PC-3 (cell line): ENCODE measurements around the gene WAS. TPM values are rescaled to one million over a fixed set of nuclear protein-coding genes. Genes with fewer than 3 reads are reported as not detected.
"Not testable (repeated sequence)": the region's sequence is repeated elsewhere in the genome, so short reads cannot be mapped to it uniquely, and the experiment has no call there.

Experiments used
- ATAC-seq: fragments of 200-7000 bp; cut with Tn5 transposase; 2 replicates; pipeline ENCODE4 v1.9.1; 2020; ENCODE audit warnings: mild to moderate bottlenecking, moderate library complexity
- BruUV-seq: library from RNA; stranded (reverse); fragments of 400-500 nt; replicated peaks from 2 replicates; lab custom pipeline; 2021; lab: Mats Ljungman, UMichigan
- CTCF ChIA-PET: fragments of 300-600 bp; sonication (Branson Sonifier 250); formaldehyde crosslinking; loops from one replicate; lab custom pipeline; 2022; ENCODE audit warnings: antibody characterized with exemption; lab: Charles Lee
- POLR2A ChIA-PET: fragments of 300-600 bp; sonication (Branson Sonifier 250); formaldehyde crosslinking; loops from one replicate; lab custom pipeline; 2022; ENCODE audit warnings: antibody characterized with exemption; ENCODE audit not compliant: unreplicated experiment; lab: Charles Lee
- DNase-seq: peaks from one replicate; pipeline ENCODE4 v3.0.0-alpha.2; 2015
- H2AFZ ChIP-seq: fragments of 300-600 bp; sonication (generic); 2 replicates; pipeline ENCODE4 v1.6.0; 2016; ENCODE audit warnings: antibody characterized with exemption, low read length
- H3F3A ChIP-seq: fragments of 300-600 bp; sonication (generic); one replicate; pipeline ENCODE4 v1.6.0; 2017; ENCODE audit warnings: antibody characterized with exemption, low read length, control low read depth, mild to moderate bottlenecking; ENCODE audit not compliant: unreplicated experiment
- H3K27ac ChIP-seq: fragments of 300-600 bp; sonication (generic); 2 replicates; pipeline ENCODE4 v1.5.1; 2016; ENCODE audit warnings: mild to moderate bottlenecking, low read length
- H3K27me3 ChIP-seq: fragments of 300-600 bp; sonication (generic); 2 replicates; pipeline ENCODE4 v1.6.1; 2016; ENCODE audit warnings: low read length, mixed read lengths
- H3K36me3 ChIP-seq: fragments of 300-600 bp; sonication (generic); 2 replicates; pipeline ENCODE4 v1.6.1; 2016; ENCODE audit warnings: low read depth, mixed run types, low read length, mixed read lengths
- H3K4me1 ChIP-seq: fragments of 300-600 bp; sonication (generic); 2 replicates; pipeline ENCODE4 v1.5.1; 2016; ENCODE audit warnings: low read length; ENCODE audit not compliant: insufficient read depth
- H3K4me2 ChIP-seq: fragments of 300-600 bp; sonication (generic); 2 replicates; pipeline ENCODE4 v1.6.0; 2016; ENCODE audit warnings: low read length
- H3K4me3 ChIP-seq: fragments of 300-600 bp; sonication (generic); 2 replicates; pipeline ENCODE4 v1.5.1; 2016; ENCODE audit warnings: mild to moderate bottlenecking, low read length, mixed read lengths
- H3K79me2 ChIP-seq: fragments of 300-600 bp; sonication (generic); 2 replicates; pipeline ENCODE4 v1.6.1; 2017; ENCODE audit warnings: low read length, mixed read lengths
- H3K9ac ChIP-seq: fragments of 300-600 bp; sonication (generic); 2 replicates; pipeline ENCODE4 v1.6.0; 2016; ENCODE audit warnings: mild to moderate bottlenecking, low read length
- H3K9me2 ChIP-seq: fragments of 300-600 bp; sonication (generic); replicated peaks from 2 replicates; pipeline ENCODE4 v1.6.1; 2016; ENCODE audit warnings: mixed run types, low read length, mixed read lengths
- H3K9me3 ChIP-seq: fragments of 300-600 bp; sonication (generic); 2 replicates; pipeline ENCODE4 v1.6.1; 2016; ENCODE audit warnings: low read length, mixed read lengths
- H4K20me1 ChIP-seq: fragments of 300-600 bp; sonication (generic); 2 replicates; pipeline ENCODE4 v1.6.1; 2016; ENCODE audit warnings: low read length, mixed read lengths
- EZH2 ChIP-seq: fragments of 300-600 bp; sonication (generic); IDR thresholded peaks from one replicate; pipeline ENCODE4 v1.6.1; 2017; ENCODE audit warnings: antibody characterized with exemption, mild to moderate bottlenecking, low read length; ENCODE audit not compliant: unreplicated experiment
- EZH2phosphoT487 ChIP-seq: fragments of 300-600 bp; sonication (generic); IDR thresholded peaks from 2 replicates; pipeline ENCODE4 v1.6.1; 2018; ENCODE audit warnings: mild to moderate bottlenecking, antibody characterized with exemption, low read length, borderline replicate concordance
- intact Hi-C: fragments of 100-400 bp; cut with micrococcal nuclease; formaldehyde crosslinking; loops from 2 replicates; pipeline ENCODE4 v1.9.0; 2023
- total RNA-seq: library from RNA; depleted of rRNA; stranded (reverse); fragments of >200 nt; gene quantifications from 2 replicates; pipeline ENCODE4 v1.2.3, GENCODE V29; 2014
- TF ChIP-seq, protein P1 (sequence below): fragments of 300-600 bp; sonication (generic); conservative IDR thresholded peaks from 2 replicates; pipeline ENCODE4 v1.5.1; 2017; ENCODE audit warnings: antibody characterized with exemption, low read depth, mild to moderate bottlenecking, low read length

Gene WAS
- total RNA-seq, 1 experiment from 2014 or later = 0.66 TPM

DNA sequence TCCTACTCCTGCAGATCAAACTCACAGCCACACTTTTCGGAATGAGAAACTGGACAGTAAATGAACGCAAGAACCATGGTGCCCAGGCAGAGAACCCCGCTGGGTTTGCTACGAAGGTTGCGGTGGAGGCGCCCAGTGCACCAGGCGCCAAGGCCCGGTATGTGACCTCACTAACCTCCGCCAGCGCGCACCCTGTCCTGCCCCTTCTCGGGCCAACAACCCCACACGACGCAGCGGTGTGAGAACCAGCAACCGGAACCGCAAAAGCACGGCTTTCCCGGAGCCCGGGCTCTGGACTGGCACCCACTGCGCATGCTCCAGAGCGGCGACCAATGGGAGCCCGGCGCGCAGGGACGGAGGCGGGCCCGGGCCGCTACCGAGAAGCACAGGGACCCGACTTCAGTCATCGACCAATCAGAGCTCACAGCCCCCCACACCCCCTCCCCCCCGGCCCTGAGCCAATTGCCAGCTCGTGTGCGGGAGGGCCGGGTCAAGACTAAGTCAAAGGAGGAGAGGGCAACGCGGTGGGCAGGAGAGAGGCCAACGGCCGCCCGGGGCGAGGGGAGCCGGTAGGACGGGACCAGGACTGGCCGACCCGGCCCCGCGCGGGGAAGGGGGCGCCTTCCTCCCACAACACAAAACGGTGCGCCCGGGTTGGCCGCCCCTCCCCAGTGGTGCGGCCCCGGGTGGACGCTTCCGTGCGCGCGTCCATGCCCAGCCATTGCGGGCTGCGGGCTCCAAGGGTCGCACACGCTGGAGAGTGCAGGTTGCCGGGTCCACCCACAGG lies 7.3 kb upstream of the WAS start:
- H2AFZ ChIP-seq = peak overlapping the region; percentile 95
- TF ChIP-seq EZH2phosphoT487 (no peak), EZH2 (no peak)
- TF ChIP-seq, protein P1, sequence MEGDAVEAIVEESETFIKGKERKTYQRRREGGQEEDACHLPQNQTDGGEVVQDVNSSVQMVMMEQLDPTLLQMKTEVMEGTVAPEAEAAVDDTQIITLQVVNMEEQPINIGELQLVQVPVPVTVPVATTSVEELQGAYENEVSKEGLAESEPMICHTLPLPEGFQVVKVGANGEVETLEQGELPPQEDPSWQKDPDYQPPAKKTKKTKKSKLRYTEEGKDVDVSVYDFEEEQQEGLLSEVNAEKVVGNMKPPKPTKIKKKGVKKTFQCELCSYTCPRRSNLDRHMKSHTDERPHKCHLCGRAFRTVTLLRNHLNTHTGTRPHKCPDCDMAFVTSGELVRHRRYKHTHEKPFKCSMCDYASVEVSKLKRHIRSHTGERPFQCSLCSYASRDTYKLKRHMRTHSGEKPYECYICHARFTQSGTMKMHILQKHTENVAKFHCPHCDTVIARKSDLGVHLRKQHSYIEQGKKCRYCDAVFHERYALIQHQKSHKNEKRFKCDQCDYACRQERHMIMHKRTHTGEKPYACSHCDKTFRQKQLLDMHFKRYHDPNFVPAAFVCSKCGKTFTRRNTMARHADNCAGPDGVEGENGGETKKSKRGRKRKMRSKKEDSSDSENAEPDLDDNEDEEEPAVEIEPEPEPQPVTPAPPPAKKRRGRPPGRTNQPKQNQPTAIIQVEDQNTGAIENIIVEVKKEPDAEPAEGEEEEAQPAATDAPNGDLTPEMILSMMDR = no peak
- peak; percentile 91 for DNase-seq
- peaks cover 16% of the 10 kb centered on the region for H3K79me2 ChIP-seq
- peak overlapping the region; percentile 98 for H3K4me3 ChIP-seq
- H3K9me2 ChIP-seq = no peaks in the 10 kb centered on the region
- no peaks in the 10 kb centered on the region for H4K20me1 ChIP-seq
- H3K4me1 ChIP-seq = peaks cover 5% of the 10 kb centered on the region; the same call in 1 of the 2 replicates
- intact Hi-C loops = no loop called here
- ChIA-PET CTCF (interaction anchor here (0.7 to 1.0 kb wide), 3 partner anchors 28 to 515 kb away, joined by 3 to 4 read pairs (median 3); no protein-coding TSS in a partner anchor), POLR2A (interaction anchor here (0.5 to 1.0 kb wide), 8 partner anchors 28 to 1243 kb away, joined by 3 to 11 read pairs (median 3); partner anchors contain the start of gene HDAC6)
- peak overlapping the region; percentile 98 for H3K4me2 ChIP-seq
- ATAC-seq = peak; percentile 96
- no peaks in the 10 kb centered on the region for H3K36me3 ChIP-seq
- peak overlapping the region; percentile 94 for H3K9ac ChIP-seq
- H3K27ac ChIP-seq = peak overlapping the region; percentile 36
- no peaks in the 10 kb centered on the region for H3K9me3 ChIP-seq
- BruUV-seq = no TSS peak
- no peaks in the 10 kb centered on the region for H3F3A ChIP-seq
- H3K27me3 ChIP-seq = no peaks in the 10 kb centered on the region

DNA sequence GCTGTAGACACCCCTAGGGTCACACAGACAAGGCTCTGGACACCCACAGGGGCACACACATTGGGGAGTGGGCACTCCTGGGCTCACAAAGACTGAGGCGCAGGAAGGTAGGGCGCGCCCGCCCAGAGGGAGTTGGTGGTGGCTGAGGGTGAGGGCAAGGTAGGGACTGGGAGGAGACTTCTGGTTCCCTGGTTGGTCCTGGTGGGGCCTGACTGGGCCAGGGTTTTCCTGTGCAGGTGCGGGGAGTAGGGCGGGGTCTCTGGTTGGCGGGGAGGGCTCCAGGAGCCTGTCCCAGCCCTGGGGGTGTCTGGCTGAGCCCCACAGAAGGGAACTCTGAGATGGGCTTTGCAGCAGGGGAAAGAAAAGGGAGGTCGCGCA lies 6.7 kb upstream of the WAS start:
- Histone ChIP-seq H3K79me2 (peaks cover 16% of the 10 kb centered on the region), H3K9me2 (no peaks in the 10 kb centered on the region), H2AFZ (peak overlapping the region; percentile 95), H3K27me3 (no peaks in the 10 kb centered on the region), H3K36me3 (no peaks in the 10 kb centered on the region), H3K9ac (peak overlapping the region; percentile 94), H3K27ac (peak overlapping the region; percentile 36; the same call in 1 of the 2 replicates), H3K9me3 (no peaks in the 10 kb centered on the region), H3F3A (no peaks in the 10 kb centered on the region), H3K4me1 (peaks cover 5% of the 10 kb centered on the region; the same call in 1 of the 2 replicates), H3K4me3 (peak overlapping the region; percentile 98), H3K4me2 (peak overlapping the region; percentile 98), H4K20me1 (no peaks in the 10 kb centered on the region)
- ChIA-PET CTCF (interaction anchor here (1.0 kb wide), 1 partner anchor 28 kb away, joined by 3 read pairs; no protein-coding TSS in a partner anchor), POLR2A (interaction anchor here (0.5 to 1.0 kb wide), 7 partner anchors 28 to 1244 kb away, joined by 3 to 4 read pairs (median 3); no protein-coding TSS in a partner anchor)
- intact Hi-C loops = no loop called here
- TF ChIP-seq EZH2phosphoT487 = no peak
- TF ChIP-seq EZH2 = no peak
- TF ChIP-seq, protein P1 = no peak
- DNase-seq (peak; percentile 1), ATAC-seq (peak; percentile 25)
- BruUV-seq = no TSS peak

DNA sequence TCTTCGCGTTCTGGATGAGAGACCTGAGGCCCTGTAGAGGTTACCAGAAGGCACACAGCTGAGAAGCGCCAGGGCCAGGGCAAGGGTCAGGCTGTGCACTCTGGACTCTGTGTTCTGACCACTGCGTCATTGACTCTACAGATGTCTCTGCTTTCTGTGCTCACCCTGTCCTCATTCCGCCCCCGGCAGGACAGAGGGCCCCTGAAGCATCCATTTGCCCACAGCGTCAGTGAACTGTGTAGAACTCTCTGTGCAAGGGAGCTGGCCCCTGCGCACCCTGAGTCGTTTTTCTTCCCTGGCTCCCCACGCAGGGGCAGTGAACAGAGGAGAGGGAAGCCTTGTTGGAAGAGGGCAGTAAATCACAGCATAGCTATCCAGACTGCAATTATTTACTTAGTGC lies 6.1 kb upstream of the WAS start:
- no peak overlapping the region for H3K27ac ChIP-seq
- BruUV-seq = no TSS peak
- peaks cover 5% of the 10 kb centered on the region; the same call in 1 of the 2 replicates for H3K4me1 ChIP-seq
- H3F3A ChIP-seq = no peaks in the 10 kb centered on the region
- ATAC-seq (no peak), DNase-seq (no peak)
- ChIA-PET POLR2A (no interaction called here), CTCF (no interaction called here)
- TF ChIP-seq, protein P1 = no peak
- H3K79me2 ChIP-seq = peaks cover 16% of the 10 kb centered on the region
- no peaks in the 10 kb centered on the region for H3K36me3 ChIP-seq
- H3K4me3 ChIP-seq = peak overlapping the region; percentile 98; the same call in 1 of the 2 replicates
- H3K27me3 ChIP-seq = no peaks in the 10 kb centered on the region
- H3K9me2 ChIP-seq = no peaks in the 10 kb centered on the region
- H3K9ac ChIP-seq = no peak overlapping the region
- H4K20me1 ChIP-seq = no peaks in the 10 kb centered on the region
- no peaks in the 10 kb centered on the region for H3K9me3 ChIP-seq
- peak overlapping the region; percentile 98 for H3K4me2 ChIP-seq
- H2AFZ ChIP-seq = no peak overlapping the region
- intact Hi-C loops = no loop called here

DNA sequence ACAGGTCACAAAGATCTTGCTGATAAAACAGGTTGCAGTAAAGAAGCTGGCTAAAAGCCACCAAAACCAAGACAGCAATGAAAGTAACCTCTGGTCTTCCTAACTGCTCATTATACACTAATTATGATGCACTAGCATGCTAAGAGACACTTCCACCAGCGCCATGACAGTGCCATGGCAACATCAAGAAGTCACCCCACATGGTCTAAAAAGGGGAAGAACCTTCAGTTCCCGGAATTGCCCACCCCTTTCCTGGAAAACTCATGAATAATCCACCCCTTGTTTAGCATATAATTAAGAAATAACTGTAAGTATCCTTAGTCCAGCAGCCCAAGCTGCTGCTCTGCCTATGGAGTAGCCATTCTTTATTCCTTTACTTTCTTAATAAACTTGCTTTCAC lies 3.1 kb upstream of the WAS start:
- H3K27me3 ChIP-seq, H3K27ac ChIP-seq, H2AFZ ChIP-seq, H4K20me1 ChIP-seq, BruUV-seq, DNase-seq, H3K9me3 ChIP-seq, H3F3A ChIP-seq, H3K9me2 ChIP-seq, H3K4me3 ChIP-seq, CTCF ChIA-PET, H3K4me2 ChIP-seq, ATAC-seq, H3K36me3 ChIP-seq, intact Hi-C loops, H3K9ac ChIP-seq, H3K4me1 ChIP-seq: not testable (repeated sequence)
- peaks cover 16% of the 10 kb centered on the region for H3K79me2 ChIP-seq
- POLR2A ChIA-PET = interaction anchor here (0.5 kb wide), 1 partner anchor 11 kb away, joined by 4 read pairs; no protein-coding TSS in a partner anchor
